ENCODE measurements around the gene KCNIP1. TPM values are rescaled to one million over a fixed set of nuclear protein-coding genes. Genes with fewer than 3 reads are reported as not detected.

KCNIP1 gene
- total and polyA plus RNA-seq, 2 of the 8 experiments (the other 6 are each of a cell fraction or from before 2014, with no cell fraction given), result 0.52 to 0.83 TPM

DNA sequence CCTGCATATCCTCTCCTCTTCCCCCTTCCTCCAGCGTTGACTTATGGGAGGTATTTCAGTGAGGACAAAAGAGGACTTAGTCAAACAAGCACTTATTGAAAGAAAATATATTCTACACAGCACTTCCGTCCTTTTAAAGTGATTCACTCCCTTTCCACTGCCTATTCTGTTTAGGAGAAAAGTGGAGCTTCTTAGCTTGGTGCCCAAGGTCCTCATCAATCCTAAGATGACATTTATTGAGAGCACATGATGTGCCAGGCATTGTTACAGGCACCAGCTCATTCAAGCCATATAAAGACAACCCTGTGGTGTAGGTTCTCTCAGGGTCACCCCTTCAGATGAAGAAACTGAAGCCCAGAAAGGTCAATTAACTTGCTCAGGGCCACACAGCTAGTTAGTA, 95.9 kb downstream of the KCNIP1 start:
- peaks cover 0 to 2% (median 0%) of the 10 kb centered on the region in 4 experiments; a peak in 1 of 7 replicates for H3K4me1 ChIP-seq (replicated peaks in 1 of 4; ENCODE audit: control insufficient read depth in 3 of 4, insufficient read depth in 4 of 4, low read length in 3 of 4)
- no peak overlapping the region for H2BK120ac ChIP-seq (replicated peaks; ENCODE audit: low read depth, low read length)
- ChIA-PET CTCF (ENCODE audit: partially characterized antibody) (interaction anchor here (0.8 to 39.4 kb wide), 9 partner anchors 12 to 174 kb away, joined by 3 to 982 read pairs (median 5); no protein-coding TSS in a partner anchor), POLR2A (ENCODE audit: partially characterized antibody) (no interaction called here)
- no peak overlapping the region for H3K4me3 ChIP-seq (ENCODE audit: extremely low read depth in 1 of 4, insufficient read depth in 2 of 4, low read depth in 3 of 4, low read length in 4 of 4)
- H3K14ac ChIP-seq (ENCODE audit: insufficient read length), result no peak overlapping the region
- FAIRE-seq, result no peak
- no peak overlapping the region for H4K8ac ChIP-seq (ENCODE audit: extremely low read depth, insufficient read depth, low read length)
- H3K27me3 ChIP-seq (replicated peaks in 1 of 4; ENCODE audit: control insufficient read depth in 3 of 4, extremely low read depth in 1 of 4, insufficient read depth in 3 of 4, low read length in 3 of 4), result no peaks in the 10 kb centered on the region; a peak in 1 of 7 replicates
- H2BK20ac ChIP-seq (ENCODE audit: low read length), result no peak overlapping the region
- no peak overlapping the region for H4K5ac ChIP-seq (ENCODE audit: insufficient read length, low read depth, low read length)
- H2BK12ac ChIP-seq (ENCODE audit: low read depth, low read length), result no peak overlapping the region
- H3K27ac ChIP-seq (ENCODE audit: low read depth, low read length), result no peak overlapping the region
- H3K4me2 ChIP-seq (ENCODE audit: insufficient read depth in 1 of 2, low read depth in 2 of 2, low read length in 2 of 2), result no peak overlapping the region
- H2AK5ac ChIP-seq (ENCODE audit: low read depth, low read length), result no peak overlapping the region
- no peak overlapping the region for H4K91ac ChIP-seq (replicated peaks; ENCODE audit: insufficient read length, low read length)
- H3K9me3 ChIP-seq (ENCODE audit: insufficient read depth in 2 of 2, low read depth in 1 of 2, low read length in 1 of 2), result no peaks in the 10 kb centered on the region
- no peaks in the 10 kb centered on the region for H3K79me2 ChIP-seq (ENCODE audit: control insufficient read depth in 1 of 2, insufficient read depth in 2 of 2, low read length in 2 of 2)
- no peak overlapping the region for H3K18ac ChIP-seq (ENCODE audit: extremely low read depth, low read length)
- H2BK5ac ChIP-seq (ENCODE audit: low read depth, low read length), result no peak overlapping the region
- no peaks in the 10 kb centered on the region for H3K23me2 ChIP-seq (ENCODE audit: low read depth, low read length)
- no peak overlapping the region for H2BK15ac ChIP-seq (ENCODE audit: low read length)
- H2AFZ ChIP-seq (ENCODE audit: low read length), result no peak overlapping the region
- no peaks in the 10 kb centered on the region for H3K79me1 ChIP-seq (ENCODE audit: low read depth, low read length)
- no peak overlapping the region for H3K56ac ChIP-seq (replicated peaks; ENCODE audit: insufficient read length, low read depth, low read length)
- H3K36me3 ChIP-seq (ENCODE audit: control insufficient read depth in 2 of 4, insufficient read depth in 4 of 4, low read length in 3 of 4), result no peaks in the 10 kb centered on the region
- TF ChIP-seq CEBPB (IDR thresholded peaks at IDR 0.05; ENCODE audit: low read depth, low read length), result no peak
- TF ChIP-seq, protein P1, sequence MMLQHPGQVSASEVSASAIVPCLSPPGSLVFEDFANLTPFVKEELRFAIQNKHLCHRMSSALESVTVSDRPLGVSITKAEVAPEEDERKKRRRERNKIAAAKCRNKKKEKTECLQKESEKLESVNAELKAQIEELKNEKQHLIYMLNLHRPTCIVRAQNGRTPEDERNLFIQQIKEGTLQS (IDR thresholded peaks at IDR 0.05; ENCODE audit: insufficient read depth, low read depth, low read length), result no peak
- TF ChIP-seq, protein P2, sequence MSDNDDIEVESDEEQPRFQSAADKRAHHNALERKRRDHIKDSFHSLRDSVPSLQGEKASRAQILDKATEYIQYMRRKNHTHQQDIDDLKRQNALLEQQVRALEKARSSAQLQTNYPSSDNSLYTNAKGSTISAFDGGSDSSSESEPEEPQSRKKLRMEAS (IDR thresholded peaks at IDR 0.05), result no peak
- H3K23ac ChIP-seq (ENCODE audit: insufficient read length), result no peak overlapping the region
- no peaks in the 10 kb centered on the region for H4K20me1 ChIP-seq (replicated peaks in 1 of 2; ENCODE audit: control insufficient read depth in 1 of 2, insufficient read depth in 2 of 2, low read length in 2 of 2)
- no peak overlapping the region for H3K9ac ChIP-seq (replicated peaks in 1 of 4; ENCODE audit: extremely low read depth in 1 of 4, low read depth in 3 of 4, low read length in 3 of 4)
- WGBS, 2 experiments (ENCODE audit: extremely low coverage in 1 of 2, insufficient coverage in 1 of 2, insufficient read length in 1 of 2, insufficient replicate concordance in 2 of 2, low coverage in 1 of 2, low lambda C conversion rate in 2 of 2, missing lambda C conversion rate in 1 of 2), result 46% methylated on average over 2 of the region's 2 CpGs; no CpG with 5 or more reads in 1 of the 2 experiments
- no peak overlapping the region for H3K4ac ChIP-seq (replicated peaks; ENCODE audit: insufficient read length, low read depth, low read length)
- DNase-seq (ENCODE audit: low read depth in 1 of 2, low spot score in 2 of 2), result no peak

All from H1 (cell line).